IMR-90 (cell line): ENCODE measurements around the gene TNNC1.

Experiments used
- MAZ ChIP-seq: IDR thresholded peaks from 2 replicates; pipeline ENCODE4 v1.6.1; 2012; ENCODE audit warnings: low read depth, mild to moderate bottlenecking, low read length, improper control_type of control experiment, moderate library complexity, borderline replicate concordance
- TF ChIP-seq, protein P1 (sequence below): conservative IDR thresholded peaks from 2 replicates; pipeline ENCODE4 v1.5.1; 2012; ENCODE audit warnings: mild to moderate bottlenecking, low read depth, low read length, improper control_type of control experiment

DNA sequence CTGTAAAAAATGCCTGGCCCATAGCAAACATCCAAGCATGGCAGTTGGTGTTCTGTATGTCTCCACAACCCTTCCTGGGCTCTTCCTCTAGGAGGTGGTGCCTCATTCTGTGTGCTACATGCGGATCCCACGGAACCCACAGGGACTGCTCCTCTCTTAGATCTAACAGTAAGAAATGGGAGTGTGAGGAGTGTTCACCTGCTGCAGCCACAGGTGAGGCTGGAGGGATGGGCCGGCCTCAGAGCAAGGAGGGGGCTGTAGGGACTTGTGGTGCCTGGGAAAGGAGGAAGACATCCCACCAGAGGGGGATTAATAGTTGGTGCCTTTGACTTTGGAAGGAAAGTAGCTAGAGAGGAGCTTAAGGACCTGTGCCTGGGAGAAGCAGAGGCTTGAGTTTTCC is 31.2 kb downstream of the TNNC1 start:
- TF ChIP-seq, protein P1, sequence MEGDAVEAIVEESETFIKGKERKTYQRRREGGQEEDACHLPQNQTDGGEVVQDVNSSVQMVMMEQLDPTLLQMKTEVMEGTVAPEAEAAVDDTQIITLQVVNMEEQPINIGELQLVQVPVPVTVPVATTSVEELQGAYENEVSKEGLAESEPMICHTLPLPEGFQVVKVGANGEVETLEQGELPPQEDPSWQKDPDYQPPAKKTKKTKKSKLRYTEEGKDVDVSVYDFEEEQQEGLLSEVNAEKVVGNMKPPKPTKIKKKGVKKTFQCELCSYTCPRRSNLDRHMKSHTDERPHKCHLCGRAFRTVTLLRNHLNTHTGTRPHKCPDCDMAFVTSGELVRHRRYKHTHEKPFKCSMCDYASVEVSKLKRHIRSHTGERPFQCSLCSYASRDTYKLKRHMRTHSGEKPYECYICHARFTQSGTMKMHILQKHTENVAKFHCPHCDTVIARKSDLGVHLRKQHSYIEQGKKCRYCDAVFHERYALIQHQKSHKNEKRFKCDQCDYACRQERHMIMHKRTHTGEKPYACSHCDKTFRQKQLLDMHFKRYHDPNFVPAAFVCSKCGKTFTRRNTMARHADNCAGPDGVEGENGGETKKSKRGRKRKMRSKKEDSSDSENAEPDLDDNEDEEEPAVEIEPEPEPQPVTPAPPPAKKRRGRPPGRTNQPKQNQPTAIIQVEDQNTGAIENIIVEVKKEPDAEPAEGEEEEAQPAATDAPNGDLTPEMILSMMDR, result no peak
- TF ChIP-seq MAZ, result no peak
